Measurements from ENCODE around the gene TMEM212. TPM values are rescaled to one million over a fixed set of nuclear protein-coding genes. Genes with fewer than 3 reads are reported as not detected.
A peak's percentile ranks its signal among the peaks of the same experiment; 100 is the strongest.

Gene TMEM212
- not detected for total RNA-seq

DNA sequence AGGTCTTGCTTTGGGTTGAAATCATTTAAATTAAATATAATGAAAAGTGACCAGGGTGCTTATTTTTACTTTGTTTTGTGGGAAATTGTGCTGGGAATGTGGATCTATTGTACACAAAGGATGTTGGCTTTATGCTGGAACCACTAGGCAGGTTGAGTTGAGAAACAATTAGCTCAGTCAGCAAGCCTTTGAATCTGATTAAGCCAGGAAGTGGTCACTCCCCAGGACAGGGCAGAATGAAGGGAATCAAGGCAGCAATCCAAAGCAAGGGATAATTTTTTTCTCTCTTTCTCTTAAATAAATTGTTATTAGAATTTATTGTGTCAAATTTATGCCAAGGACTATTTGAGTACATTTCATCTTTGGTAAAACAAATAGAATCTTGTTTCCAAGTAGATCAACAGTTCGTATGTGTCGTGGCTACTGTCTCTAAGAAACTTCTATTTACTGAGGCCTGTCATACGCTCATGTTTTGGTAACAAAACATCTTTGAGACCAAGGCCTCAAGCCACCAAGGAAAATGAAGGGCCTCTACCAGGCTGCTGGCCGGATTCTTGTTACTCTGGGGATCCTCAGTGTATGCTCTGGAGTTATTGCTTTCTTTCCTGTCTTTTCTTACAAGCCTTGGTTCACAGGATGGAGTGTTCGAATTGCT, at the start of gene TMEM212:
TSS of gene TMEM212 (plus strand) at position 486 of the 655 bp plus-strand sequence. CDS start at position 521, 35 bp downstream.
- Histone ChIP-seq H3K27ac (peak within 1 kb of the TSS; percentile 50 to 52), H3K9me3 (no peaks in the 10 kb centered on the region), H3K4me1 (no peaks in the 10 kb centered on the region), H3K36me3 (no peaks in the 10 kb centered on the region), H3K4me3 (no peak within 1 kb of the TSS), H3K27me3 (no peaks in the 10 kb centered on the region)
- no peak for DNase-seq (ENCODE audit: low spot score in 2 of 2)
- TF ChIP-seq CTCF (IDR thresholded peaks at IDR 0.05): no peak
- intact Hi-C loops (cut with DNase I): no loop called here

GRCh38 chr3:171796625-171797264, 46.4 kb upstream of the TMEM212 start:
- no peaks in the 10 kb centered on the region for H3K9me3 ChIP-seq
- DNase-seq (ENCODE audit: low spot score in 2 of 2): no peak
- intact Hi-C loops (cut with DNase I): no loop called here
- H3K4me1 ChIP-seq: peaks cover 0 to 6% of the 10 kb centered on the region in 2 donors
- no peak overlapping the region for H3K4me3 ChIP-seq
- TF ChIP-seq CTCF (IDR thresholded peaks at IDR 0.05): no peak
- no peak overlapping the region for H3K27ac ChIP-seq
- H3K27me3 ChIP-seq: no peaks in the 10 kb centered on the region
- no peaks in the 10 kb centered on the region for H3K36me3 ChIP-seq

DNA sequence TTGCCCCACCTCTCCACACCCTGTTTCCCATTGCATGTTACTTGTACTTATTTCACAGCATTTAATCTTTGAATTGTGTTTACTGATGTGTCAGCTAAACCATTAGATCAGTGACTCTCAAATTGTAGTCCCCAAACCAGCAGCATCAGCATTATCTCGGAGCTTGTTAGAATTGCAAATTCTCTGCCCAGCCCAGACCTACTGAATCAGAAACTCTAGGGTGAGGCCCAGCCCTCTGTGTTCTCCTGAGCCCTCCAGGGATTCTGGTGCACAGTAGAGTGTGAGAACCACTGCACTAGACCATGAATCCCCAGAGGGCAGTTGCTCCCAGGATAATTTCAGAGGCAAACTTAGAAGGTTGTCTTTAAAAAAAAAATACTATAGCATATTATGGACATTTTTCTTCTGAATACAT, 45.9 kb upstream of the TMEM212 start:
- Histone ChIP-seq H3K4me3 (no peak overlapping the region), H3K36me3 (no peaks in the 10 kb centered on the region), H3K27me3 (no peaks in the 10 kb centered on the region), H3K27ac (no peak overlapping the region), H3K9me3 (no peaks in the 10 kb centered on the region), H3K4me1 (peaks cover 0 to 8% of the 10 kb centered on the region in 2 donors)
- no peak for TF ChIP-seq CTCF (IDR thresholded peaks at IDR 0.05)
- no peak for DNase-seq (ENCODE audit: low spot score in 2 of 2)
- intact Hi-C loops (cut with DNase I): no loop called here

GRCh38 chr3:171797873-171798272, 45.3 kb upstream of the TMEM212 start:
- Histone ChIP-seq H3K27me3 (no peaks in the 10 kb centered on the region), H3K9me3 (no peaks in the 10 kb centered on the region), H3K36me3 (no peaks in the 10 kb centered on the region), H3K4me1 (peaks cover 0 to 12% of the 10 kb centered on the region in 2 donors), H3K27ac (no peak overlapping the region), H3K4me3 (no peak overlapping the region)
- DNase-seq (ENCODE audit: low spot score in 2 of 2): no peak
- no peak for TF ChIP-seq CTCF (IDR thresholded peaks at IDR 0.05)
- intact Hi-C loops (cut with DNase I): no loop called here

DNA sequence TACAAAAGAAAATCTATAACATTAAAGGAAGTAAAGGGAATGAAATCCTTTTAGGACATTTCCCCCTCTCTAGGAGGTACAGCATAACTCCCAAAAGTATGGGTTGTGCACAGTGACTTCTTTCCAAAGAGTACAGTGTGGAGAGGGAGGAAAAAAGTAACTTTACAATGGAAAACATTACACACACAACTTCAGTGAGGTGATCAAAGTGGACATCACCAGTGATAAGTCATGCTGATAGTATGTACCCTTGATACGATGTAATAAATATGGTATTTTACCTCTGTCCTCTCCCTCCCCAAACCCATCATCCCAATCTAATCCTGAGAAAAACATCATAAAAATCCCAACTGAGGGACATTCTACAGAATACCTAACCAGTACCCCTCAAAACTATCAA, 43.6 kb upstream of the TMEM212 start:
- no peak for DNase-seq (ENCODE audit: low spot score in 2 of 2)
- no peak for TF ChIP-seq CTCF (IDR thresholded peaks at IDR 0.05)
- H3K4me3 ChIP-seq: no peak overlapping the region
- no peaks in the 10 kb centered on the region for H3K9me3 ChIP-seq
- no peak overlapping the region for H3K27ac ChIP-seq
- peaks cover 3 to 17% of the 10 kb centered on the region in 2 donors for H3K4me1 ChIP-seq
- H3K36me3 ChIP-seq: no peaks in the 10 kb centered on the region
- no peaks in the 10 kb centered on the region for H3K27me3 ChIP-seq
- intact Hi-C loops (cut with DNase I): no loop called here

Measured in ascending aorta (tissue), 2 donors.